NCI-H2227 (cell line): ENCODE measurements around the gene TRABD2A.
"Not testable (repeated sequence)": the region's sequence is repeated elsewhere in the genome, so short reads cannot be mapped to it uniquely, and the experiment has no call there.

Experiments
- DNase-seq: peaks from one replicate; lab custom pipeline; 2025; ENCODE audit not compliant: unreplicated experiment; lab: John Stamatoyannopoulos, UW

Gene TRABD2A

DNA sequence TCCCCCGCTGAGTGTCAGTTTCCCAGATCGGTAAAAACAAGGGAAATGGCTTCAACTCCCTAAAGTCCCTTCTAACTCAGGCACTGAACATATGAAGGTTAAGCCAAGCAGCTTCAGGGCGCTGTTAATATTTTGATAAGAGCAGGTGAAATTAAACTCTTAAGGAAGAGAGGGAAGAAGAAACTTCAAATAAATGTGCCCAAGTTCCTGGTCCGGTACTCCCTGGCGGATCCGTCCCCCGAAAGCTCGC is 564 bp downstream of the TRABD2A start:
- no peak for DNase-seq

DNA sequence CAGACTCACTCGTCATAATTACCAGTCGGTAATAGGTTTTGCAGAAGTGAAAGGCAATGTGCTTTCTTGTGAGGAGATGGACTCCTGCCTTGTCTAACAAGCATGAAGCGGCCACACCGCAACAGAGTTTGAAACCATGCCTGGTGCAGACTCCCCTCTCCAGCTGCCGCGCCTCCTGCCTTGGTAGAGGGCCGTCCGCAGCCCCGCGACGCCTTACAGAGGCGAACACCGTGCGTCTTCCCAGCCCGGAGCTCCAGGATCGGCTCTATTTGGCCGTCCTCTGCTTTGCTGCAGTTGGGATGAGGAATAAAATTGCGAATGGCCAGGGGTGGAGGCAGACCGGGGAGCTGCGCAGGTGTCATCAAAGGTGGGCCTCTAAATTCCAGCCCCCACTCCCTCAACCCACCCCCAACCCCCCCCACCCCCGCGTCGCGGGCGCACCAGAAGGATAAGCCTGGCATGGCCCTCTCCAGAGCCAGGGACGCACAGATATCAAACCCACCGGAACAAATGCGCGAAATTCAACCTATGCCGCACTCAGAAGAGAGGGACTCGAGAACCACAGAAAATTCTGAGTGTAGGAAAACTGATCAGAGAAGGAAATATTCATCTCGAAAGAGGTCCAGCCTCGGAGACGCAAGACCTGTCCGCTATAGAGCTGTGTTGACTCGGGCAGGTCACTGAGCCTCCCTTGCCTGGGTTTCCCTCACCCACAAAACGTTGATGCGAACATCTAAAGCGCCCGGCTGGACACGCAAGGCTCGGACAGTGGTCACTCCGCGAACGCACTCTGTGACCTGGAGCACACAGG is 1.1 kb downstream of the TRABD2A start:
- peak; percentile 32 for DNase-seq

DNA sequence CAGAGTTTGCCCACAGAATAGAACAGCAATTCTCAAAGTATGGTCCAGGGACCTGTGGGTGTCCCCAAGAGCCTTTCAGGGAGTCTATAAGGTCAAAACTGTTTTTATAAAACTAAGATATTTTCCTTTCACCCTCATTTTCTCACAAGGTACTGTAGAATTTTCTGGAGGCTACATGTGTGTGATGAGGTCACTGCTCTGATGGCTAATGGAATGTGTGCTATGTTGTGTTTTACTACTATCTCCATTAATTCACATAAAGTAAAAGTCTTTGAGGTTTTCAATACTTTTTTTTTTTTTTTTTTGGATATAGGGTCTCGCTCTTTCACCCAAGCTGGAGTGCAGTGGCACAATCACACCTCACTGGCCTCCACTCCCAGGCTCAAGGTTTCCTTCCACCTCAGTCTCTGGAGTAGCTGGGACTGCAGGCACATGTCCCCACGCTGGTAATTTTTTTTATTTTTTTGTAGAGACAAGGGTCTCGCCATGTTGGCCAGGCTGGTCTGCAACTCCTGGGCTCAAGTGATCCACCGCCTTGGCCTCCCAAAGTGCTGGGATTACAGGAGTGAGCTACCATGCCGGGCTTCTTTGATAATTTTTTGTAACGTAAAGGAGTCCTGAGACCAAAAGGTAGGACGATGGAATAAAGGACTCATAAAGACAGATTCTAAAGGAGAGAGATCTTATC is 1.8 kb downstream of the TRABD2A start:
- no peak for DNase-seq

DNA sequence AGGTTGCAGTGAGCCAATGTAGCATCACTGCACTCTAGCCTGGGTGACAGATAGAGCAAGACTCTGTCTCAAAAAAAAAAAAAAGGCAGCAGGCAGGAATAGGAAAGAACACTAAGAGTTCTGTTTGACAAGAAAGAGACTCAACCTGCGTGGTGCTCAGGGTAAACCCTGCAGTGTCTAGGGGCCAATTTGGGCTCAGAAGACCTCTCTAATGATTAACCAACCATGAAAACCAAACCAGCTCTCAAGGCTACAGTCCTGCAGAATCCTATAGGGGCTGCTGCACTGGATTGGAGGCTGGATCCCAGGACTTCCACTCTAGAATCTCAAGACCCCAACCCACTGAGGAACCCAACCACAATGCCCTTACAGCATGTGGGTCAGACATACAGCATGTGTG is 2.4 kb downstream of the TRABD2A start:
- DNase-seq: no peak

DNA sequence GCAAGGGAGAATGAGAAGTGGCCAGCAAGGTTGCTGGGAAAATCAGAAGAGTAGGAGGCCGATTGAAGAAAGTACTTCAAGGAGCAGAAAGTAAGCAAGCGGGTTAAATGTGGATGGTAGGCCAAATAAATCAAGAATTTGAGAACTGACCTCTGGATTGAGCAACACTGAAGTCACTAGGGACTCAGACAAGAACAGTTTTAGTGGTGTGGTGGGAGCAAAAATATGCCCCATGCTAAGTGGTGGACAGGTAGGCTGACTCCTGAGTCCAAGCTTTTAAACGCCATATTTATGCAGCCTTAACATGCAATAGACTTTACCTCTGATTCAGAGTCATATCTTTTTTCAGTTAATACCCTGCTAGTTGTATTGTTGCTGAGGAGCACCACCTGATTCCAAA is 4.5 kb downstream of the TRABD2A start:
- no peak for DNase-seq

DNA sequence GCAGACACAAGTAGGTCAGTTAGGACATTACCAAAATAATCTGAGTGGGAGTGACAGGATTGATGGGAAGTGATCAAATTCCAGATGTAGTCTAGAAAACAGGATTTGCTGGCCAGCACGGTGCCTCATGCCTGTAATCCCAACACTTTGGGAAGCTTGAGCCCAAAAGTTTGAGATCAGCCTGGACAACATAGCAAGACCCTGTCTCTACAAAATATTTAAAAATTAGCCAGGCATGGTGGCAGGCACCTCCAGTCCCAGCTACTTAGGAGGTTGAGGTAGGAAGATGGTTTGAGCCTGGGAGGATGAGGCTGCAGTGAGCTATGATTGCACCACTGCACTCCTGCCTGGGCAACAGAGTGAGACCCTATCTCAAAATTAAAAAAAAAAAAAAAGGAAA is 5.3 kb downstream of the TRABD2A start:
- DNase-seq: not testable (repeated sequence)

DNA sequence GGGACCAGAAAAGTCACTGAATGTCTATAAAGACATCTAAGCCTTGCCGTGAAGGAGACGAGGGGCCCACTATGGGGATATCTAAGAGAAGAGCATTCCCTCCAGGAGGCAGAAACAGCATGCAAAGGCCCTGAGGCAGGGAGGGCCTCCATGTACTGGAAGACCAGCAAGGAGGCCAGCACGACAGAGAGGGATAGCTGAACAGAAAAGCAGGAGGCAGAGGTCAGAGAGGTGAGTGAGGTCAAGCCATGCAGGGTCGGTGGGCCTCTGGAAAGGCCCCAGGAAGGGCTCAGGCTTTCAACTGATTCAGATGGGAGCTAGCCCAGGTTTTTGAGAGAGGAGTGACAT is 5.7 kb downstream of the TRABD2A start:
- no peak for DNase-seq

DNA sequence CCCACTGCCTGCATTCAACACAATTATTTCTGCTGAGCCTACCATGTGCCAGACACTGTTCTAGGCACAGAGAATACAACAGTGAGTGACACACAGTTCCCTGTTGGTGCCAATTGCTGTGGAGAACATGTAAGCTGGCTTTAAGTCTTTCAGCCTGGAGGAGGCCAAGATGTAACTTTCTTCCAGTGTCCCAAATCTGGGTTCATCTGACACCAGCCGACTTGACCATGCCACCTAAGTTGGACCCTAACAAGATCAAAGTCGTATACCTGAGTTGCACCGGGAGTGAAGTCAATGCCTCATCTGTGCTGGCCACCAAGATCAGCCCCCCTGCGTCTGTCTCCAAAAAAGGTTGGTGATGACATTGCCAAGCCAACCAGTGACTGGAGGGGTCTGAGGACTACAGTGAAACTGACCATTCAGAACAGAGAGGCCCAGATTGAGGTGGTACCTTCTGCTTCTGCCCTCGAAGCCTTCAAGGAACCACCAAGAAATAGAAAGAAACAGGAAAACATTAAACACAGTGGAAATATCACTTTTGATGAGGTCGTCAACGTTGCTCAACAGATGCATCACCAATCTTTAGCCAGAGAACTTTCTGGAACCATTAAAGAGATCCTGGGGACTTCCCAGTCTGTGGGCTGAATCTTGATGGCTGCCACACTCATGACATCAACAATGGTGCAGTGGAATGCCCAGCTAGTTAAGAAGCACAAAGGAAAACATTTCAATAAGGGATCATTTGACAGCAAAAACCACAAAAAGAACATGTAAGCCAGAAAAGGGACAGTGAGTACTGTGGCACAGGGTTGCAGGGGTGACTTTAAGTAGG is 6.3 kb downstream of the TRABD2A start:
- DNase-seq: no peak

DNA sequence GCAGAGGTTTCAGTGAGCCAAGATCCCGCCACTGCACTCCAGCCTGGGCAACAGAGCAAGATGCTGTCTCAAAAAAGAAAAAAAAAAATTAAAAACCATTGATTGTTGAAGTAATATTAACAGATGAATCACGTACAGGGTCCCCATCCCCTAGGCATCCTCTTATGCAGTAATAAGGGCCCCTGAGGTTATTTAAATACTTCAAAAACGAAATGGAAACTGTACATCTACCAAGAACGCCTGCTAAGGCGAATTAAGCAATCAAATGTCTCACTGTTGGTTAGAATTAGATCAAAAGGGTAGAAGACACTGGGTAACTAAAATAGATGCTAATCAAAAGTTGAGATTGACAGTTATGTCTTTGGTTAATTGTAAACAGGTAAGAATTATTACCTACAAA is 7.5 kb downstream of the TRABD2A start:
- DNase-seq: no peak

DNA sequence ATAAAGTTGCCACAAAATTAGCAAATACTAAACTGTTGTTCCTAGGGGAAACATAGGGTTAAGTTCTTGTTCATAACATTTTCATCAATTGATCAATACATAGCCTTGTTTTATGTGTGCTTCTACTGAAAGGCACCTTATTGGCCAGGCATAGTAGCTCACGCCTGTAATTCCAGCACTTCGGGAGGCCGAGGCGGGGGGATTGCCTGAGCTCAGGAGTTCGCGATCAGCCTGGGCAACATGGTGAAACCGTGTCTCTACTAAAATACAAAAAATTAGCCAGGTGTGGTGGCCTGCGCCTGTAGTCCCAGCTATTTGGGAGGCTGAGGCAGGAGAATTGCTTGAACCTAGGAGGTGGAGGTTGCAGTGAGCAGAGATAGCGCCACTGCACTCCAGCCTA is 8.2 kb downstream of the TRABD2A start:
- DNase-seq: not testable (repeated sequence)

DNA sequence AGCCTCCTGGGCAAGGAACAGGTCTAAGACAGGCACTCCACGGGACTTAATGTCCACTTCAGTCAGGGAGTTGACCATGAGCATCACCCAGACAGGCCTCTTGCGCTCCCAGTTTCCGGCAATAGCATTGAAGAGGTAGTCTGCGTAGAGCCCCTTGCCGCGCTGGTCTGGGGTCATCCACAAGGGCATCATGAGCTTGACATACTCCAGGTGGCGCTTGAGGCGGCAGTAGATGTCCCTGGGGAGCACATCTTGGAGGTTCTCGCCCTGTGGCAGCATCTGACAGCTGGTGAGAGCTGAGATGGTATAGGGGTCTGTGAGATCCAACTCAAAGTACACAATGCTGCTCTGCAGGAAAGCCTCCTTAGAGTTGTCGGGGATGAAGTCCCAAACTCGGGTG is 10.6 kb downstream of the TRABD2A start:
- no peak for DNase-seq

DNA sequence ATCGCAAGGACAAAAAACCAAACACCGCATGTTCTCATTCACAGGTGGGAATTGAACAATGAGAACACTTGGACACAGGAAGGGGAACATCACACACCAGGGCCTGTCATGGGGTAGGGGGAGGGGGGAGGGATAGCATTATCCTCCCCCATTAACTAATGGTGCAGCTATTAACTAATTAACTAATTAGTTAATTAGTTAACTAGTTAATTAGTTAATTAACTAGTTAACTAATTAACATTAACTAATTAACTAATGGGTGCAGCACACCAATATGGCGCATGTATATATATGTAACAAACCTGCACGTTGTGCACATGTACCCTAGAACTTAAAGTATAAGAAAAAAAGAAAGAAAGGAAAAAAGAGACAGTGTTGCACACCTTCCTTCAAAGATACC is 12.6 kb downstream of the TRABD2A start:
- DNase-seq: not testable (repeated sequence)

DNA sequence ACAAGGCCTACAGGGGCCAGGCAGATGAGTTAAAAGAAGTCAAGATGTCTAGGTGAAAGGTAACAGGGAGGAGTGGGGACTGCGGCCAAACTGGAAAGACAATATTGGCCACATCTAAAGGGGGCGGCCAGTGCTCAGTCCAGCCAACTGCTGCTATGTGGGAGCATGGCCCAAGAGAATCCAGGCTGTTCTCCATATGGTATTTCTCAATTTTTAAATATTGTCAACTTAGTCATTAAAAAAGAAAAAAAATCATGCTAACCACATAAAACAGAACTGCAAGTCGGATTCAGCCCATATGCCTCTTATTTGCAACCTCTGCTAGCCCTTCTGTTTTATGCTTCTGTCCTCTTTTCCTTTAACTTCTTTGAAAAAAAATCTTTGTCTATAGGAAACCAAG is 14.8 kb downstream of the TRABD2A start:
- no peak for DNase-seq

DNA sequence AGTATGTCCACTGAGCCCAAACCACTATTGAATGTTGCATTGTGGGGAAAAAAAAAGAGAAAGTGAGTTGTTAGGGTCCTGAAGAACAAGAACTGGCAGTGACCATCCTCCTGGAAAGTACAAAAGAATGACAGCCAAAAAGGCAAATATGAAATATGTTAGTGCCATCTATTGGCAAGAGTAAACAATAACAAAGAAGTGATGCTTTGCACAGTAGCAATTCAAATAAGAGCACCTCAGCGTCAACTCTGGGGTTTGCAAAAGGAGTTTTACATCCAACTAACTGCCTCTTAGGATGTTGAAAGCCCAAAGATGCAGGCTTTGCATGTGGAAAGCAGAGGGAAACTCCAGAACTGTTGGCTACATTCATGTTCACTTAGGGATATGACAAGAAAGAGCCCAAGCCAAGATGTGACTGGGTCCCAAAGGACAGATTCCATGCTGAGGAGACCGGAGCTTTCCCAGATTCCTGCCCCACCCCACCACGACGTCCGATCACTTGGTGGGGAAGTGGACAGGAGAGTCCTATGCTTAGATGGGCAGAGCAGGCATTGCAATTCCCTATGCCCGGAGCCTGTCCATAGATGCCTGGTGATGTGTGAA is 15.6 kb downstream of the TRABD2A start:
- peak; percentile 37 for DNase-seq

DNA sequence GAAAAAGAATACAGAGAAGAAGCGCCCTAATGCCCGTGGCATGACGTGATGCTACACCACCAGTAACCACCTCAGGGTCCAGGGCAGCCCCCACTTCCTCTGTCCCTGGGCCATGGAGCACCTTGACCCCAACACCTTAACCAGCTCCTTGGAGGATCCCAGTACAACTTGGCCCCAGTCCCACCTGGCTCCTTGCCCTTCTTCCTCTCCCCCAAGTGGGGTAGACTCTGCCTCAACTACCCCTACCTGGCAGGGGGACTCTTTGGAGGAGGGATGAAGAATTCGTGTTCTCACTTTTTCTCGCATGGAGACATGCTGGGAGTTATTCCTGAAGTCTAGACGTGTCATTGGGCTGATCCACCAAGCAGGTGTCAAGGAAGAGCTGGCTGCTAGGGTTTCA is 18.9 kb downstream of the TRABD2A start:
- no peak for DNase-seq

DNA sequence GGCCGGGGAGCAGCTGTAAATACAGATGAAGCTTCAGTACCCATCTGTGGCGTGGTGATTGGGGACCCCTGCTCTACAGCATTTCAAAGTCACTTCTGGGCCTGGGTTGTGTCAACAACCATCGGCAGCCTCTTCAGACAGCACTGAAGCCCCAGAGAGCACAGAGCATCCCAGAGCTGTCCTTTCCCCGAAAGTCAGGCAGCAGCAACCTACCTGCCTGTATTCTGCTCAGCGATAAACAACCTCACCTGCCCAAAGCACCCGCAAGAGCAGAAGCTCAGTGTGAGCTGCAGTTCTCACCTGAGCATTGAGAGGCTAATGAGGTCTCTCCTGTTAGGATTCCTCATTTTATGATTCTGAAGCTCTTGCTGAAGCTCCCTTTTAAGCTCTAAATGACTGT is 19.3 kb downstream of the TRABD2A start:
- DNase-seq: no peak

DNA sequence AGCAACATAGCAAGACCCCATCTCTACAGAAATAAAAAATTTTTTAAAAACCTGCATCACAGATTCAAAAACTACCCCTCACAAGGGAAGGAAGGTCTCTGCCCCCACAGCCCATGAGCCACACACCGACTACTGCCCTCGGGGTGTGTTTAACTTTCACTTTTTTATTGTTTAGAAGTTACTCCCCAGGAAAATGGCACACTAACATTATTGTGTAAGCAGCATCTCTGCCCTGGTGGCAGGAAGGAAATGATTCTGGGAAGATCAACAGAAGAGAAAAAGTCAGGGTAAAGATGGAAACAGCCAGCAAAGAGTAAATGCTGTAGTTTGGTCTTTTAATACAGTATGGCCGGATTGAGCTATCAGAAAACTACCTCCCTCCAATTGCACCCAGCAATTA is 21.9 kb downstream of the TRABD2A start:
- no peak for DNase-seq

DNA sequence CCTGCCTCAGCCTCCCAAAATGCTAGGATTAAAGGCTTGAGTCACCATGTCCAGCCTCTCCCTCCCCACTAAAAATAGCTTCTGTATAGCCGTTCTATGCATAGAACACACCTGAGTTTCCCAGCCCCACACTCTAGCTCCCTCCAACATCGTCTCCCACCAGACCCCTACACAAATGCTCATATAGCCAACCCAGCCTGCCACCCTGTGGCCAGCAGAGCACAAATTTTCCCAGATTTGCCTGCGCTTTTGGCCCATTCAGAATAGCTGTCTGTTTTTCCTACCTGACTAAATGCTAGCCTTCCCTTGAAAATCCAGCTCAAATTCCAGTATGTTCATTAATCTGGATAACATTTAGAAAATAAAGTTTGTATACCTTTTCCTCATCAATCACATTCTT is 22.8 kb downstream of the TRABD2A start:
- no peak for DNase-seq

DNA sequence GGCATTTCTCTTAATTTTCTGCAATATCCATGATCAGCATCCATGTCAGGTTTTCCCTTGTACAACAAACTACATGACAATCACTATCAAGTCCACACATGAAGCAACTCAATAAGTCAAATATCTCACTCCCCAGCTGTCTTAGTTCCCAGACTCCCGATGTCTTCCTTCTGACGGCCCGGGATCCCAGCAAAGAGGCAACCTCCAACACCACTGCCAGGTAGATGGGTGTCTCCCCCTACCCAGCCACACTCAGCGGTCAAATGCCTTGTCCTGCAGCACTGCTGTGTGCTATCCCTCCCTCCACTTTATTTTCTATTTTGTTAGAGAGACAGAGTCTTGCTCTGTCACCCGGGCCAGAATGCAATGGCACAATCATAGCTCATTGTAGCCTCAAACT is 23.3 kb downstream of the TRABD2A start:
- DNase-seq: no peak

DNA sequence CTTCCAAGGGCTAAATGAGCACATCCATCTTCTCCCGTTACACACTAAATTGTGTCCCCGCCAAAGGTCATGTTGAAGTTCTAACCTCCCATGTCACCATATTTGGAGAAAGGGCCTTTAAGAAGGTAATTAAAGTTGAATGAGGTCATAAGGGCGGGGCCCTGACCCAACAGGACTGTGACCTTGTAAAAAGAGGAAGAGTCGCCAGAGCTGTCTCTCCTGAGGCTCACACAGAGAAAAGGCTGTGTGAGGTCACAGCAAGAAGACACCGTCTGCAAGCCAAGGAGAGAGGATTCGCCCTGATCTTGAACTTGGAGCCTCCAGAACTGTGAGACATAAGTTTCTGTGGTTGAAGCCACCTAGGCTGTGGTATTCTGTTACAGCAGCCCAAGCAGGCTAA is 24.1 kb downstream of the TRABD2A start:
- DNase-seq: no peak

DNA sequence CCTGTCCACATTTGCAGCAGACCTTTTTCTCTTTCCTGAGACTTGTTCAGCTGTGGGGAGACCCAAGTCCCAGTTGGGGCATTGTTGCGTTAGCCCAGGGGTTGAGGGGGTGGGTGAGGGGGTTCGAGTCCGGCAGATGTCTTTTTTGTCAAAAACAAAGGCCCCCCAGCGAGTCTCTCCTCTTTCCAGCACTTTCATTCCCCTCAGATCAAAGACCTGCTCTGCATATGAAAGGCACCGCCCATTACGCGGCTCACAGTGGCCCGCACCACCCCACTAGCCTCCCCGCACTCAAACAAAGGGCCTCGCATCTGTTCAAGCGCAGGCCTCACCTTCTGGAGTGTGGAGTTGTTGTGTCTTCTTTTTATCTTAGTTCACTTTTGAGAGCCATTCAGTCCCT is 25.2 kb downstream of the TRABD2A start:
- DNase-seq: no peak

DNA sequence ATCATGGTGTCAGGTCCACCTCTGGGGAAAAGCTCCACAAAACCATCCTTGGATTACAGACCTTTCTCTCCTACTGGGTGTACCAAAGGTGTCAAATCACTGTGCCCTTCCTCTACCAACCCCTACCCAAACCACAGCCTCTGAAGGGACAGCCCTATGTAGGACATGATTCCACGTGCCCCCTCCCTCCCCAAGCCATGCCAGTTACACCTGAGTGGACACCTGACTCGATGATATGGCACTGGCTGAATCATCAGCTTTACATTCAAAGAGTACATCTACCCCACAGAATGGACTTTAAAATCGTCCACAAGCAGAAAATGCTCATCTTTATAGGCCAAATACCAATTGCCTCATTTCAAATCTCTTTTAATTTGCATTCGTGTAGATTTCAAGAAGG is 26.0 kb downstream of the TRABD2A start:
- DNase-seq: no peak
